Endothelial cell (in vitro differentiated cells): ENCODE results near the gene GTSE1. TPM values are rescaled to one million over a fixed set of nuclear protein-coding genes. Genes with fewer than 3 reads are reported as not detected.

Experiments
- DNase-seq: peaks from one replicate; pipeline ENCODE4 v3.0.0; 2021; ENCODE audit warnings: low spot score
- H3K27ac Mint-ChIP-seq: one replicate; pipeline ENCODE4 v1.8.0; 2021; ENCODE audit warnings: mixed read lengths, inconsistent platforms; ENCODE audit not compliant: unreplicated experiment
- H3K27me3 Mint-ChIP-seq: one replicate; pipeline ENCODE4 v1.8.0; 2021; ENCODE audit warnings: mild to moderate bottlenecking, moderate library complexity, mixed read lengths, inconsistent platforms; ENCODE audit not compliant: unreplicated experiment
- H3K36me3 Mint-ChIP-seq: one replicate; pipeline ENCODE4 v1.8.0; 2021; ENCODE audit warnings: mild to moderate bottlenecking, low read depth, mixed read lengths, inconsistent platforms; ENCODE audit not compliant: unreplicated experiment
- H3K4me1 Mint-ChIP-seq: one replicate; pipeline ENCODE4 v1.8.0; 2021; ENCODE audit warnings: mild to moderate bottlenecking, mixed read lengths, inconsistent platforms; ENCODE audit not compliant: unreplicated experiment
- H3K4me3 Mint-ChIP-seq: one replicate; pipeline ENCODE4 v1.8.0; 2021; ENCODE audit warnings: mild to moderate bottlenecking, mixed read lengths, inconsistent platforms; ENCODE audit not compliant: unreplicated experiment
- H3K9me3 Mint-ChIP-seq: one replicate; pipeline ENCODE4 v1.8.0; 2021; ENCODE audit warnings: mixed read lengths, inconsistent platforms; ENCODE audit not compliant: unreplicated experiment
- total RNA-seq: library from RNA; stranded (reverse); fragmentation: NEBNext Ultra II Directional; extraction: Animal tissue kit (Norgen Biotek cat#: 25700); gene quantifications from one replicate; pipeline ENCODE4 v1.2.1, GENCODE V29; 2021; ENCODE audit not compliant: unreplicated experiment
- TF ChIP-seq, protein P1 (sequence below): fragments of 200-600 bp; sonication (generic); IDR thresholded peaks from one replicate; pipeline ENCODE4 v1.5.0; 2021; ENCODE audit warnings: antibody characterized with exemption; ENCODE audit not compliant: unreplicated experiment

Gene GTSE1
- total RNA-seq, 1 donor from 2014 or later, result 8.2 TPM

DNA sequence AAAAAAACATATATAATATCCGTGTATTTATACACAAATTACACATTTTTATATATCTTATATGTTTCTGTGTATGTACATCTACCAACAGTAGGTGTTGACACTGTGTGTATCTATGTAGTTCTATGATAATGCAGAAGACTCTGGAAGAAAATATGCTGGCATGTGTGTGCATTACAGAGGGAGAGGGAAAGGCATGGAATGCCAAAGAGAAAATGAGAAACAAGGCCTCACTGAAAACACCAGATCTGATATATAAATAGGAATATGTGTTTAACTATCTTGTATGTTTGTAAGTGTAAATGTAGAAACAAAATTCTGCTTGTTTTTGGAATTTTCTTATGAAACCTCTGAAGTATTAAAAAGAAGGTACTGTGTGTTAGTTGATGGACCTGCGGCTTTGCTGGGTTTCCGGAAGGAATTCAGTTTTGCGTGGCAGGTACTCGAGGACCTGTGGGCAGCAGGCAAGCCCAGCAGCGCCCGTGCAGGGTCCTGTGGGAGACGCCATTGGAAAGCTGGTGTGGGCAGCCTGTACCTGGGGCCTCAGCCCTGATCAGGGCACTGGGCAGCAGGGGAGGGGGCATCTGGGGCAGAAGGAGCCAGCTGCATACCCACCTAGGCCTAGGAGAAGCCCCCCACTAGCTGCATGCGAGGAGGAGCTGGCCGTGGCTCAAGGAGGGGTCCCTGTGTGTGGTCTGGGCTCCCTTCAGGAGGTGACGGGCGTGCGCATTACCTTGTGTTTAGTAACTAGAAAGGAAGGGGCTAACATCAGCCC is 31.2 kb downstream of the GTSE1 start:
- H3K27me3 Mint-ChIP-seq, result peaks cover 6% of the 10 kb centered on the region
- H3K4me1 Mint-ChIP-seq, result no peaks in the 10 kb centered on the region
- no peak for DNase-seq
- H3K36me3 Mint-ChIP-seq, result peaks cover 7% of the 10 kb centered on the region
- TF ChIP-seq, protein P1, sequence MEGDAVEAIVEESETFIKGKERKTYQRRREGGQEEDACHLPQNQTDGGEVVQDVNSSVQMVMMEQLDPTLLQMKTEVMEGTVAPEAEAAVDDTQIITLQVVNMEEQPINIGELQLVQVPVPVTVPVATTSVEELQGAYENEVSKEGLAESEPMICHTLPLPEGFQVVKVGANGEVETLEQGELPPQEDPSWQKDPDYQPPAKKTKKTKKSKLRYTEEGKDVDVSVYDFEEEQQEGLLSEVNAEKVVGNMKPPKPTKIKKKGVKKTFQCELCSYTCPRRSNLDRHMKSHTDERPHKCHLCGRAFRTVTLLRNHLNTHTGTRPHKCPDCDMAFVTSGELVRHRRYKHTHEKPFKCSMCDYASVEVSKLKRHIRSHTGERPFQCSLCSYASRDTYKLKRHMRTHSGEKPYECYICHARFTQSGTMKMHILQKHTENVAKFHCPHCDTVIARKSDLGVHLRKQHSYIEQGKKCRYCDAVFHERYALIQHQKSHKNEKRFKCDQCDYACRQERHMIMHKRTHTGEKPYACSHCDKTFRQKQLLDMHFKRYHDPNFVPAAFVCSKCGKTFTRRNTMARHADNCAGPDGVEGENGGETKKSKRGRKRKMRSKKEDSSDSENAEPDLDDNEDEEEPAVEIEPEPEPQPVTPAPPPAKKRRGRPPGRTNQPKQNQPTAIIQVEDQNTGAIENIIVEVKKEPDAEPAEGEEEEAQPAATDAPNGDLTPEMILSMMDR, result no peak
- no peaks in the 10 kb centered on the region for H3K9me3 Mint-ChIP-seq
- no peak overlapping the region for H3K27ac Mint-ChIP-seq
- no peak overlapping the region for H3K4me3 Mint-ChIP-seq

DNA sequence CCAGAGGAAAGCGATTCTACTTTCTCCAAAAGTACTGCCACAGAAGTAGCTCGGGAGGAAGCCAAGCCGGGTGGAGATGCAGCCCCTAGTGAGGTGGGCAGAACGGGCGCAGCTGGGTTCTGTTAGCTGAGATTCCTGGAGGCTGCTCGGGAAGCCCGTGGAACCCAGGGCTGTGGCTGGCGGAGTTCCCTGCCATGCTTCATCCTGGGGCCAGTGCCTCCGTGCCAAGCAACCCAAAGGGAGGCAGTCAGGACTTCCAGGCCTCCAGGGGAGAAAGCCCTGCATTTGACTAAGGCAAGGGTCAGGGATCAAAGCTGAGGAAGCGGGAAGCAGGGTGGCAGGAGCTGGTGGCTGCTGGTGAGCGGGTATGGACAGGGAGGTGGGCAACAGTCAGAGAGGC is 32.1 kb downstream of the GTSE1 start:
- Mint-ChIP-seq H3K9me3 (no peaks in the 10 kb centered on the region), H3K36me3 (peaks cover 7% of the 10 kb centered on the region), H3K27ac (no peak overlapping the region), H3K27me3 (peaks cover 5% of the 10 kb centered on the region), H3K4me3 (no peak overlapping the region), H3K4me1 (no peaks in the 10 kb centered on the region)
- TF ChIP-seq, protein P1, result no peak
- DNase-seq, result no peak

DNA sequence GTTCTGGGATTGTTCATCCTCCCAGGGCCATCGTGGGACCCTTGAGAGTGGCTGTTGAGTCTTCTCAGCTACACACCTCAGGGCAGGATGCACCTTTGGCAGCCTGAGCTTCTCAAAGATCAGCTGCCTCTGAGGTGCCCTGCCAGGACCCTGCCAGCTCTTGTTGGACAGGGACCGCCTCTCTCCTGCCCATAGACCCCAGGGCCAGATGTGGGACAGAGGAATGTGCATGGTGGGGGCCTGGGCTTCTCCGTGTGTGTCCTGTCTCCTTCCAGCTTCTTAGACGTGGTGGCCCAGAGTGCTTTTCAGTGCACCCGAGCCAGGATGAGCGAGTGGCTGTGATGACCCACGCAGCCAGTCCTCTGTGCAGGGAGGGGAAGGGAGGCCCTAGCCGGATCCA is 32.9 kb downstream of the GTSE1 start:
- no peak overlapping the region for H3K4me3 Mint-ChIP-seq
- TF ChIP-seq, protein P1, result no peak
- H3K4me1 Mint-ChIP-seq, result no peaks in the 10 kb centered on the region
- H3K27ac Mint-ChIP-seq, result no peak overlapping the region
- no peak for DNase-seq
- H3K27me3 Mint-ChIP-seq, result peaks cover 3% of the 10 kb centered on the region
- no peaks in the 10 kb centered on the region for H3K9me3 Mint-ChIP-seq
- peaks cover 7% of the 10 kb centered on the region for H3K36me3 Mint-ChIP-seq

DNA sequence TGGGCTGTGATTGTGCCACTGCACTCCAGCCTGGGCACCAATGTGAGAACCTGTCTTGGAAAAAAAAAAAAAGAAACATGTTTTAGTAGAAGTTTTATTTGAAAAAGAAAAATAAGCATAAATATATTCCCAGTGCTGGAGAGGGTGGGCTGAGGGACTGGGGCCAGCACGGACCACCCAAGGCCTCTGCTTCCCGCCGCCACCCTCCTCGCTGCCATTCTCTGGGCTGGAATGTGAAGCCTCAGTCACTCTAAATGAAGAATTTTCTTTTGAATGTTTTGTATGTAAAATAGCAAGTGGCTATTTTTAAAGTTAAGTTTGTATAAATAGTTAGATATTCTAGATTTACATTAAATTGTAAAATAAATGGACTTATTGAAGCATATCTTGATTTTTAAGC is 33.8 kb downstream of the GTSE1 start:
- no peak overlapping the region for H3K27ac Mint-ChIP-seq
- no peaks in the 10 kb centered on the region for H3K9me3 Mint-ChIP-seq
- peaks cover 7% of the 10 kb centered on the region for H3K36me3 Mint-ChIP-seq
- no peak overlapping the region for H3K4me3 Mint-ChIP-seq
- TF ChIP-seq, protein P1, result no peak
- peaks cover 3% of the 10 kb centered on the region for H3K27me3 Mint-ChIP-seq
- no peak for DNase-seq
- H3K4me1 Mint-ChIP-seq, result peaks cover 3% of the 10 kb centered on the region

DNA sequence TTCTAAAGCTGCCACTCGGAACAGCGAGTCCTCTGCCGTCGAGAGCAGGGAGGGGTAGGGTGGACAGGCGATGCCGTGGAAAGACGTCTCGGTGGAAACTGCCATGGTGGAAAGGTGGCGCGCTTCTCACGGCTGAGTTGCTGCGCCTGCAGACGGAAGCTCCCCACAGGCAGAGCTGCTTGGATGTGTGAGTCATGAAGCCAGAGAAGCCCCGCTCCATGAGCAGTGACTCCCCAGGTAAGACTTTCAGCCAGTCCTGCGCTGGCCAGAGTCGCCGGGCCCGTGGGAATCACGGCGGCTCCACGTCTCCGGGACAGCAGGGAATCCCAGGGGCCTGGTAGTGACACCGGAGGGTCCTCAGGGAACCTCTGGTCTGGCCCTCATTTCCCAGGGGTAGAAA is 34.8 kb downstream of the GTSE1 start:
- Mint-ChIP-seq H3K4me3 (no peak overlapping the region), H3K36me3 (peaks cover 5% of the 10 kb centered on the region), H3K27me3 (no peaks in the 10 kb centered on the region), H3K27ac (no peak overlapping the region), H3K4me1 (peaks cover 6% of the 10 kb centered on the region), H3K9me3 (no peaks in the 10 kb centered on the region)
- DNase-seq, result no peak
- TF ChIP-seq, protein P1, result no peak
